NCI-H146 treated with DMSO at 0.1 percent for 48 hours (cell line): ENCODE results near the gene COL18A1.

ENCODE experiments used
- DNase-seq: peaks from one replicate; lab custom pipeline; 2025; ENCODE audit not compliant: unreplicated experiment; lab: John Stamatoyannopoulos, UW

The COL18A1 gene

DNA sequence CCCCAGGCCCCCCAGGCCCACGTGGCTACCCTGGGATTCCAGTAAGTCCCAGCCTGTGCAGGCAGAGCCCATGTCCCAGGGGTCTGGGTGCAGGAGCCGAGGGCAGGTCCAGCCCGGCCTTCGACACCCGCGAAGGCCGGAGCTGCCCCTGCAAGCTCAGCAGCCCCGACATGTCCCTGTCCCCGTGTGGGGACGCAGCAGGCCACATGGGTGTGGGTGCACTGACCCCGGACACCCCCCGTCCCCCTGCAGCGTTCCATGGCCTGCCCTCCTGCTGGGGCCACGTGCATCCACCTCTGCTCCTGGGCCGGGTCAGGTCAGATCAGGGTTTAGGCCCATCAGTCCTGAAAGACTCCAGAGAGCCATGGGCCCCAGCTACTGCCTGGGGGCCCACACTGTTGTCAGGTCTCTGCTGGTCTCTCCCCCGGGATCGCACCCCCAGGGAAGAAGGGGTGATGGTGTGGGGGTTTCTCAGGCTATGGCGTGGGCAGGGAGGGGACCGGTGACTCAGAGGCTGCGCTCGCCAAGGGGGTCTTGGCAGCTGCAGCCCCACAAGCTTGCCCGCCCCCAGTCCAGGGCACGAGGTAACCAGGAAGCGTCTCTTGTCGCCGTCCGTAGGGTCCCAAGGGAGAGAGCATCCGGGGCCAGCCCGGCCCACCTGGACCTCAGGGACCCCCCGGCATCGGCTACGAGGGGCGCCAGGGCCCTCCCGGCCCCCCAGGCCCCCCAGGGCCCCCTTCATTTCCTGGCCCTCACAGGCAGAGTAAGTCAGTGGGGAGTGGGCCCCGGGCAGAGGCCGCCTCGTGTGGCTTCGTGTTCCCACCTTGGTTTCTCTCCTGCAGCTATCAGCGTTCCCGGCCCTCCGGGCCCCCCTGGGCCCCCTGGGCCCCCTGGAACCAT lies 99.8 kb downstream of the COL18A1 start:
- DNase-seq, result no peak

DNA sequence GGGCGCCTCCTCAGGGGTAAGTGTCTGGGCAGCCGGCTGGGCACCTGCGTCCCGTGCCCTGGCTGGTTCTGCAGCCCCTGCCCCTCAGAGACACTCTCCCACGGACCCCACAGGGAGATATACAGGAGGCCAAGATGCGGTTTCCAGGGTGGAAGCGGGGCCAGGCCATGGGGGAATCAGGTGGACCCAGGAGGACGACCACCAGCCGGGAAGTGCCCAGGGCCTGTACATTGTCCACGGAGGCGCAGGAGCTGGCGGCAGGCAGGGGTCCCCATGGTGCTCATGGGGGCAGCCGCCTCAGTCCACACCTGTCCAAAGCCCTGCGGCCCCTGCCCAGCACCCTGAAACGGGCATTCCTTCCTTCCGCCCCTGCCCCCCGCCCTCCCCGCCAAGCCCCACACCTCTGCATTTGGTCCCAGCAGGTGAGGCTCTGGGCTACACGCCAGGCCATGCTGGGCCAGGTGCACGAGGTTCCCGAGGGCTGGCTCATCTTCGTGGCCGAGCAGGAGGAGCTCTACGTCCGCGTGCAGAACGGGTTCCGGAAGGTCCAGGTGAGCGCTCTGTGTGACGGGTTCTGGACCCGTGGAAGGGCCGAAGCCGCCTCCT lies 100.6 kb downstream of the COL18A1 start:
- DNase-seq, result no peak

DNA sequence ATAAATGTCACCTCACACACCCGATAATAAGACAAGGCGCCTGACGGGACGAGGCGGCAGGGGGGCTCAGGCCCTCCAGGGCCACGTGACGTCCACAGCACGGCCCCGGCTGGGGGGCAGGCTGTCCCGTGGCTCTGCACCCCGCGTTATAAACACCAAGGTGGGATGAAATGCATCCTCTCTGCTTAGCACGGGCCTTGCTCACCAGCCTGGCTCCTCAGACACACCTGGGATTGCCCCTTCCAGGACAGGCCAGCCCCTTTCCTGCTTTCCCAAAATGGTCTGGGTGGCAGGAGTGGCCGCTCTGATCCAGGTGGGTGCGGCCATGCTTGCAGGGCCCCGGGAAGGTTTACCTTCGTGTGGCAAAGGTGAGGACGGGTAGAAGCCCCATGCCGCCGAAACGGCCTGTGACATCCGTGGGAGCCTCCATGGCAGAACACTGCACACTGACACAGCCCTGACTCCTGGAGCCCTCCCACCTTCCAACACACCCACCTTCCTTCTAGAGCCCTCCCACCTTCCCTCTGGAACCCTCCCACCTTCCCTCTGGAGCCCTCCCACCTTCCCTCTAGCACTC lies 101.4 kb downstream of the COL18A1 start:
- DNase-seq, result no peak

DNA sequence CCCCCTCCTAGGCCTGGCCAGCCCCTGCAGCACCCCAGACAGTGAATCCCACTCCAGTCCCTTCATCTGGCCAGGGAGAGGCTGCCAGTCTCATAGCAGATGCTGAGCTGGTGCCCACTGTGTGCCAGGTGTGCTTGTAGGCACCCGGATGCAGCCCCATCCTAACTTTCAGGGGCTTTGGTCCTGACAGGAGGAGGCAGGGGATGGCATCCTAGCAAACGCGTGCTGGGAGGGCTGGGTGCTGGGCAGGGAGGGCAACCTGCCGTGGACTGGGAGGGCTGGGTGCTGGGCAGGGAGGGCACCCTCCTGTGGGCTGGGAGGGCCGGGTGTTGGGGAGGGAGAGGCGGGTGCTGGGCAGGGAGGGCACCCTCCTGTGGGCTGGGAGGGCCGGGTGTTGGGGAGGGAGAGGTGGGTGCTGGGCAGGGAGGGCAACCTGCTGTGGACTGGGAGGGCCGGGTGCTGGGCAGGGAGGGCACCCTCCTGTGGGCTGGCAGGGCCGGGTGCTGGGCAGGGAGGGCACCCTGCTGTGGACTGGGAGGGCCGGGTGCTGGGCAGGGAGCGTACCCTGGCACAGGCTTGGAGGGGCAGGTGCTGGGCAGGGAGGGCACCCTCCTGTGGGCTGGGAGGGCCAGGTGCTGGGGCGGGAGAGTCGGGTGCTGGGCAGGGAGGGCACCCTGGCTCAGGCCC lies 102.0 kb downstream of the COL18A1 start:
- DNase-seq, result no peak

DNA sequence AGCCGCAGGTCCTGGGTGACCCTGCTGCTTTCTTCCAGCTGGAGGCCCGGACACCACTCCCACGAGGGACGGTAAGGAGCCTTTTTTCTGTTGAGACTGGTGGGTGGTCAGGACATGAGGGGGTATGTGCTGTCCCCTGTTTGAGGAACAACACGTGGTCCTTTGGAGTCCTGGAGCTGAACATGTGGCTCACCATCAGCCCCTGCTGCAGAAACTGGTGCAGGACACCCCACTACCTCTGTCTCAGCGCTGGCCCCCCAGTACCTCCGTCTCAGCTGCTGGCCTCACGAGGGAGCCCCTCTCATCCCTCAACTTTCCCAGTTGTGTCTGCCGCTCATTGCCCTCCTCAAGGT lies 102.5 kb downstream of the COL18A1 start:
- no peak for DNase-seq

- no peak for DNase-seq
Observed at GRCh38 chr21:45507888-45508508, 103.0 kb downstream of the COL18A1 start.

- no peak for DNase-seq
Observed at GRCh38 chr21:45508607-45509565, 103.9 kb downstream of the COL18A1 start.

DNA sequence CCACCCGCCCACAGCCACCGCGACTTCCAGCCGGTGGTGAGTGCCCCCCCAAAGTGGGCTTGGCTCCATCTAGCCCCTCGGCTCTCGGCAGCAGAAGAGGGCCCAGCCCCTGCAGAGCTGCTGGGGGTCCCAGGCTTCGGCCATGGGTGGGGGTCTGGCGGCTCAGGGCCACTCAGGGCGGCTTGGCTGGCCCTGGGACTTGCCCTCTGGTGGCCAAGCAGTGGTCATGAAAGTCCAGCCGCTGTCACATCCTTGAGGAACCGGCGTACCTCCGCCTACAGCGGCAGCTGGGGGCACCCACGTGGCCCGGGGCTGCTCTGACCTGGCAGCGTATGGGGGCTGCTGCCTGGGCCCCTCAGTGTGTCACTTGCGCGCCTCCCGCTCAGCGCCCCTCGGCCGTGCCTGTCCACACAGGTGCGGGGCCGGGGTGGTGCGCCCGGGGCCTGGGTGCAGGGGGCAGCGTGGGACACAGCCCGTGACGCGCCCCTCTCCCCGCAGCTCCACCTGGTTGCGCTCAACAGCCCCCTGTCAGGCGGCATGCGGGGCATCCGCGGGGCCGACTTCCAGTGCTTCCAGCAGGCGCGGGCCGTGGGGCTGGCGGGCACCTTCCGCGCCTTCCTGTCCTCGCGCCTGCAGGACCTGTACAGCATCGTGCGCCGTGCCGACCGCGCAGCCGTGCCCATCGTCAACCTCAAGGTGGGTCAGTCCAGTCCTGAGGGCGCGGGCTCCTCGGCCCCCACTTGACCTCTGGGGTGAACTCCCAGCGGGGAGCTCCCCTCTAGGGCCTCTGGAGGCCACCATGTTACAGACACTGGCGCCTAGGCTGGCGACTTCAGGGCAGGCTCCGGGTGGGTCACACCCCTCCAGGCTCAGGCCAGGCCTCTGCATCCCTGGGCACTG lies 104.9 kb downstream of the COL18A1 start:
- no peak for DNase-seq

- no peak for DNase-seq
Observed at GRCh38 chr21:45510466-45510955, 105.5 kb downstream of the COL18A1 start.

DNA sequence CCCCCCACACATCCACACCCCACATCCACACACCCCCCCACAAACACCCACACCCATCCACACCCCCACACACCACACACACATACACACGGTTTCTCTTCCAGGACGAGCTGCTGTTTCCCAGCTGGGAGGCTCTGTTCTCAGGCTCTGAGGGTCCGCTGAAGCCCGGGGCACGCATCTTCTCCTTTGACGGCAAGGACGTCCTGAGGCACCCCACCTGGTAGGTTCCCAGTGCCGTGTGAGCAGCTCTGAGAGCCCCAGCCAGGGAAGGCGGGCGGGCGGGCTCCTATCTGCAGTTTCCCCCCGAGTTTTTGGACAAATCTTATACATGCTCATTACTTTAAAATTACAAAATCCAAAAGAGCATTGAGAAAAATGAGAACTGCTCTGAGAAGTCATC lies 106.0 kb downstream of the COL18A1 start:
- no peak for DNase-seq

GRCh38 chr21:45511661-45512431 lies 106.9 kb downstream of the COL18A1 start:
- no peak for DNase-seq

DNA sequence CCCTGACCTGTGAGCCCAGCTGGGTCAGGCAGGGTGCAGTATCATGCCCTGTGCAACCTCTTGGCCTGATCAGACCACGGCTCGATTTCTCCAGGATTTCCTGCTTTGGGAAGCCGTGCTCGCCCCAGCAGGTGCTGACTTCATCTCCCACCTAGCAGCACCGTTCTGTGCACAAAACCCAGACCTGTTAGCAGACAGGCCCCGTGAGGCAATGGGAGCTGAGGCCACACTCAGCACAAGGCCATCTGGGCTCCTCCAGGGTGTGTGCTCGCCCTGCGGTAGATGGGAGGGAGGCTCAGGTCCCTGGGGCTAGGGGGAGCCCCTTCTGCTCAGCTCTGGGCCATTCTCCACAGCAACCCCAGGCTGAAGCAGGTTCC lies 107.6 kb downstream of the COL18A1 start:
- no peak for DNase-seq

GRCh38 chr21:45513003-45513717 lies 108.2 kb downstream of the COL18A1 start:
- no peak for DNase-seq

GRCh38 chr21:45513741-45514310 lies 108.9 kb downstream of the COL18A1 start:
- DNase-seq, result no peak

- no peak for DNase-seq
Observed at GRCh38 chr21:45514311-45515021, 109.5 kb downstream of the COL18A1 start.

DNA sequence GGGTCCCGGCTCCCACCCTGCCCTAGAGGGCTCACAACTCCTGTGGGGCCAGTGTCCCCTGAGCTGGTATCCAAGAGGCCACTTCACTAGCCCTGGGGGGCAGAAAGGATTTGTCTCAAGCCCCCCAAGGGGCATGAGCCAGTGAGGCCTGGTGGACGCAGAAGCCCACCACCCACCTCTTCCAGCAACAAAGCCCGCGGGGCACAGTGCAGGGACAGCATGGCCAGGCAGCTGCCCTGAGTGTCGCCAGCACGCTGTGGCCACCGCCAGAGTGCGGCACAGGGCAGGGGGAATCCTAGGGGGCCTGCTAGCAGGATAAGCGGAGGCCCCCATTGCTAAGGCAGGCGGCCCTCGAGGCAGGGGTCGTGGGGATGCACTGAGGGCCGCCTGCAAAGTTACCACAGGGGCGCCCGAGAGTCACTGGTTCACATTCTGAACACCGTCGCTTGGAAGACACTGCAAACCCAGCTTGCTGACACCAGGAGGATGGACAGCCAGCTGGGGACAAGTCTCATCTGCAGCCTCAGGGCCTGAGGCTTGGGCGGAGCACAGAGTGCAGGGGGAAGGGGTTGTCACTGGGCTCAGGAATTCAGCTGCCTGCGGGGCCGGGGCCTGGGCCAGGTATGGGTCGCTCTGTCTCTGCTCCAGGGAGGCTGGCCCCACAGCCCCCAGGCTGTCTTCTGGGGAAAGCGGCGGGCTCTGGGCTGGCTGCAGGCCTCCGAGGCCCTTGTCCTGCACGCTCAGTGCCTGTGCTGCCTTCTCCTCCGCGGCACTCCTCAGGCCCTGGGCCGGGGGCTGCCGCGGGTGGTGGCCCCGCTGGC lies 110.5 kb downstream of the COL18A1 start:
- DNase-seq, result no peak
